ENCODE results near the gene SLC27A4. TPM values are rescaled to one million over a fixed set of nuclear protein-coding genes. Genes with fewer than 3 reads are reported as not detected.

The SLC27A4 gene
- total RNA-seq, 1 experiment from 2014 or later: 17.0 TPM

GRCh38 chr9:128391956-128392301, 51.6 kb downstream of the SLC27A4 start:
- Histone ChIP-seq H4K8ac (replicated peaks; ENCODE audit: insufficient read length, low read depth, low read length) (no peak overlapping the region), H4K5ac (ENCODE audit: insufficient read length, low read depth, low read length) (no peak overlapping the region), H3K27ac (ENCODE audit: insufficient read length, low read depth, low read length) (no peak overlapping the region), H3K27me3 (ENCODE audit: insufficient read depth, low read length) (peaks cover 72% of the 10 kb centered on the region), H3K9me3 (ENCODE audit: control insufficient read depth, low read depth, low read length) (no peaks in the 10 kb centered on the region), H3K56ac (ENCODE audit: insufficient read length, low read depth, low read length) (no peak overlapping the region), H3K23me2 (ENCODE audit: insufficient read length, low read depth, low read length, poor library complexity, severe bottlenecking) (peaks cover 6% of the 10 kb centered on the region), H3K4me1 (ENCODE audit: insufficient read depth, low read length) (no peaks in the 10 kb centered on the region), H2BK20ac (ENCODE audit: low read depth, low read length, poor library complexity, severe bottlenecking) (no peak overlapping the region), H3K4ac (ENCODE audit: low read depth, low read length) (no peak overlapping the region), H3K9ac (ENCODE audit: extremely low read depth, insufficient read length, low read length) (no peak overlapping the region), H2BK120ac (ENCODE audit: low read depth, low read length, poor library complexity, severe bottlenecking) (no peak overlapping the region), H3K79me1 (ENCODE audit: insufficient read depth, low read depth, low read length, poor library complexity, severe bottlenecking) (no peaks in the 10 kb centered on the region), H2BK12ac (ENCODE audit: insufficient read length, low read depth, low read length) (no peak overlapping the region), H3K23ac (ENCODE audit: insufficient read length, low read depth, low read length) (no peak overlapping the region), H4K91ac (ENCODE audit: insufficient read length, low read depth, low read length) (no peak overlapping the region), H3K79me2 (ENCODE audit: insufficient read depth, low read length) (no peaks in the 10 kb centered on the region), H3K4me2 (ENCODE audit: insufficient read depth, insufficient read length, low read length) (peak overlapping the region; percentile 57), H2AFZ (ENCODE audit: low read length) (no peak overlapping the region), H3K18ac (ENCODE audit: insufficient read length, low read depth, low read length) (no peak overlapping the region), H2AK5ac (ENCODE audit: insufficient read length, low read length) (no peak overlapping the region), H3T11ph (ENCODE audit: low read length) (no peak overlapping the region), H2BK15ac (ENCODE audit: low read depth, low read length) (no peak overlapping the region), H3K14ac (ENCODE audit: insufficient read depth, low read length) (no peak overlapping the region), H2BK5ac (ENCODE audit: insufficient read length, low read length) (no peak overlapping the region), H4K20me1 (ENCODE audit: control insufficient read depth, insufficient read depth, insufficient read length) (no peaks in the 10 kb centered on the region)
- H3K27me3 Mint-ChIP-seq (ENCODE audit: low read depth): peaks cover 97% of the 10 kb centered on the region
- peaks cover 20 to 48% of the 10 kb centered on the region in 2 experiments for H3K4me1 Mint-ChIP-seq
- peaks cover 0 to 3% of the 10 kb centered on the region in 2 experiments; a peak in 2 of 5 replicates for H3K9me3 Mint-ChIP-seq
- no peak for TF ChIP-seq CTCF (conservative IDR thresholded peaks at IDR 0.05)
- no peak for DNase-seq
- peak overlapping the region; percentile 50 to 79 for H3K4me3 Mint-ChIP-seq
- peaks cover 14 to 27% (median 16%) of the 10 kb centered on the region in 3 experiments for H3K36me3 Mint-ChIP-seq (ENCODE audit: insufficient read depth in 1 of 3, low read depth in 3 of 3)
- no CpG with 5 or more reads among the region's 21 CpGs for WGBS (ENCODE audit: extremely low coverage, insufficient read length, low lambda C conversion rate)
- no peak overlapping the region; a peak in 1 of 7 replicates for H3K27ac Mint-ChIP-seq

Data from H9 (cell line).